ENCODE results near the gene FAM83D.

DNA sequence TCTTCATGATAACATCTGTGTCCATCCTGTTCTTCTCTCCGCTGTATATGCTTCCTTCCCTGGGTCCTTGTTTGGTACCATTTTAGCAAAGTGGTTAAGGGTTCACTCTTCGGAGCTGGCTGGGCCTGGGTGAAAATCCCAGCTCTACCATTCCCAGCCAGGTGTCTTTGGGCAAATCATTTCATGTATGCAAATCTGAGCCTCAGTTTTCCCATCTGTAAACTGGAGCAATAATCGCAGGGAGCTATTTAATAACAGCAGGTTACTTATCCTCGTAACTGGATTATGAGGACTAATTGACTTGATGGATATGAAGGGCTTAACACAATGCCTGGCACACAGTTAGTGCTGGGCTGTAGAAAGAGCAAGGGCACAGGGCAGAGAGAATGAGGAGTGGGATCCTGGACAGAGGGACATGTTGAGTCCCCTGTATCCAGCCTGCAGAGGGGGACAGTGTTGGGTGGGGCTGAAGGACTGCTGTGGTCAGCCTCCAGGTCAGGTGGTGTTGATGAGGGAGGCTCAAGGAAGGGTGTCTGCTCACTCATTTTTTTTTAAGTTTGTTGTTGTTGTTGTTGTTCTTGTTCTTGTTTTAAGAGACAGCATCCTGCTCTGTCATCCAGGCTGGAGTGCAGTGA lies 44.3 kb upstream of the FAM83D start:
- TF ChIP-seq, protein P1, sequence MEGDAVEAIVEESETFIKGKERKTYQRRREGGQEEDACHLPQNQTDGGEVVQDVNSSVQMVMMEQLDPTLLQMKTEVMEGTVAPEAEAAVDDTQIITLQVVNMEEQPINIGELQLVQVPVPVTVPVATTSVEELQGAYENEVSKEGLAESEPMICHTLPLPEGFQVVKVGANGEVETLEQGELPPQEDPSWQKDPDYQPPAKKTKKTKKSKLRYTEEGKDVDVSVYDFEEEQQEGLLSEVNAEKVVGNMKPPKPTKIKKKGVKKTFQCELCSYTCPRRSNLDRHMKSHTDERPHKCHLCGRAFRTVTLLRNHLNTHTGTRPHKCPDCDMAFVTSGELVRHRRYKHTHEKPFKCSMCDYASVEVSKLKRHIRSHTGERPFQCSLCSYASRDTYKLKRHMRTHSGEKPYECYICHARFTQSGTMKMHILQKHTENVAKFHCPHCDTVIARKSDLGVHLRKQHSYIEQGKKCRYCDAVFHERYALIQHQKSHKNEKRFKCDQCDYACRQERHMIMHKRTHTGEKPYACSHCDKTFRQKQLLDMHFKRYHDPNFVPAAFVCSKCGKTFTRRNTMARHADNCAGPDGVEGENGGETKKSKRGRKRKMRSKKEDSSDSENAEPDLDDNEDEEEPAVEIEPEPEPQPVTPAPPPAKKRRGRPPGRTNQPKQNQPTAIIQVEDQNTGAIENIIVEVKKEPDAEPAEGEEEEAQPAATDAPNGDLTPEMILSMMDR (IDR thresholded peaks at IDR 0.05): no peak
- TF ChIP-seq POLR2A (IDR thresholded peaks at IDR 0.05): no peak
